CD4-positive, alpha-beta T cell (primary cell): Measurements from ENCODE around the gene TRIML1. TPM values are rescaled to one million over a fixed set of nuclear protein-coding genes. Genes with fewer than 3 reads are reported as not detected.

Source experiments
- ATAC-seq: fragments of 200-7000 bp; cut with Tn5 transposase; one replicate; pipeline ENCODE4 v1.10.0; 2022; ENCODE audit warnings: mild to moderate bottlenecking; ENCODE audit not compliant: poor library complexity
- CTCF ChIA-PET: fragments of 350-600 bp; sonication (Branson Sonifier 250); formaldehyde crosslinking; loops from one replicate; lab custom pipeline; 2021; ENCODE audit warnings: antibody characterized with exemption, inconsistent platforms; lab: Charles Lee
- POLR2A ChIA-PET: fragments of 350-600 bp; sonication (Branson Sonifier 250); formaldehyde crosslinking; loops from one replicate; lab custom pipeline; 2021; ENCODE audit warnings: antibody characterized with exemption, inconsistent platforms; lab: Charles Lee
- DNase-seq, 14 experiments: peaks; one replicate each; pipeline ENCODE4 v3.0.0-alpha.2; 2013 to 2020; ENCODE audit warnings: mixed read lengths in 2 of 14
- H3K27ac ChIP-seq, 2 donors: one replicate each; pipeline versions ENCODE4 v1.5.1 to v1.7.0; 2013; ENCODE audit warnings: low read length in 2 of 2, low read depth in 1 of 2, mild to moderate bottlenecking in 1 of 2
- H3K27me3 ChIP-seq, 2 experiments: 1 replicate in 1 of 2; 2 replicates in 1 of 2; pipeline versions ENCODE4 v1.6.1 to v1.7.0; 2013; ENCODE audit warnings: low read length in 2 of 2, control low read depth in 1 of 2, mild to moderate bottlenecking in 1 of 2, moderate library complexity in 1 of 2; ENCODE audit not compliant: insufficient read depth in 2 of 2, control insufficient read depth in 1 of 2
- H3K36me3 ChIP-seq: one replicate; pipeline ENCODE4 v1.6.1; 2013; ENCODE audit warnings: low read length, control low read depth; ENCODE audit not compliant: insufficient read depth
- H3K4me1 ChIP-seq: one replicate; pipeline ENCODE4 v1.6.1; 2013; ENCODE audit warnings: low read length, control low read depth; ENCODE audit not compliant: insufficient read depth
- H3K4me3 ChIP-seq: one replicate; pipeline ENCODE4 v1.5.1; 2013; ENCODE audit warnings: mild to moderate bottlenecking, low read length, moderate library complexity
- H3K9me3 ChIP-seq, 2 experiments: 1 replicate in 1 of 2; 2 replicates in 1 of 2; pipeline versions ENCODE4 v1.6.1 to v1.7.0; 2013; ENCODE audit warnings: low read length in 2 of 2, mild to moderate bottlenecking in 2 of 2, control low read depth in 1 of 2, moderate library complexity in 1 of 2; ENCODE audit not compliant: control insufficient read depth in 1 of 2, insufficient read depth in 1 of 2
- H3K27ac Mint-ChIP-seq: one replicate; pipeline ENCODE4 v1.8.0; 2020; ENCODE audit warnings: mixed read lengths
- H3K27me3 Mint-ChIP-seq: one replicate; pipeline ENCODE4 v1.8.0; 2021; ENCODE audit warnings: mixed read lengths
- H3K36me3 Mint-ChIP-seq: one replicate; pipeline ENCODE4 v1.8.0; 2021; ENCODE audit warnings: low read depth, mixed read lengths
- H3K4me1 Mint-ChIP-seq: one replicate; pipeline ENCODE4 v1.8.0; 2021; ENCODE audit warnings: low read depth, mixed read lengths
- H3K4me3 Mint-ChIP-seq: one replicate; pipeline ENCODE4 v1.8.0; 2020; ENCODE audit warnings: mild to moderate bottlenecking, mixed read lengths
- H3K9me3 Mint-ChIP-seq: one replicate; pipeline ENCODE4 v1.8.0; 2020; ENCODE audit warnings: mixed read lengths
- CTCF ChIP-seq: fragments of 200-600 bp; IDR thresholded peaks from one replicate; pipeline ENCODE4 v1.8.0; 2022; ENCODE audit warnings: antibody characterized with exemption, mild to moderate bottlenecking
- intact Hi-C, 2 experiments: fragments of 100-400 bp; cut with DNase I in 1 of 2; cut with micrococcal nuclease in 1 of 2; formaldehyde crosslinking; loops; one replicate each; pipeline versions ENCODE4 v1.15.1 to v1.9.0; 2023 to 2025; cut with DNase I, micrococcal nuclease
- total RNA-seq, 174 experiments: library from RNA in 2 of 174; stranded (reverse) in 2 of 174; gene quantifications; one replicate each; pipeline ENCODE4 v1.2.3 and lab custom pipeline; 2021 to 2026

TRIML1 gene
- total RNA-seq, 2 experiments from 2014 or later: not detected

GRCh38 chr4:188117631-188118324, 21.5 kb upstream of the TRIML1 start:
- H3K36me3 ChIP-seq: no peaks in the 10 kb centered on the region
- H3K27me3 ChIP-seq: no peaks in the 10 kb centered on the region
- TF ChIP-seq CTCF: no peak
- H3K9me3 Mint-ChIP-seq: no peaks in the 10 kb centered on the region
- intact Hi-C loops: no loop called here
- ATAC-seq: no peak
- no peak overlapping the region for H3K4me3 ChIP-seq
- no peak overlapping the region for H3K27ac ChIP-seq
- DNase-seq: no peak
- H3K4me3 Mint-ChIP-seq: no peak overlapping the region
- H3K4me1 Mint-ChIP-seq: no peaks in the 10 kb centered on the region
- H3K36me3 Mint-ChIP-seq: no peaks in the 10 kb centered on the region
- H3K9me3 ChIP-seq: peaks cover 0 to 38% of the 10 kb centered on the region in 2 experiments
- H3K27me3 Mint-ChIP-seq: no peaks in the 10 kb centered on the region
- CTCF ChIA-PET: no interaction called here
- POLR2A ChIA-PET: no interaction called here
- no peaks in the 10 kb centered on the region for H3K4me1 ChIP-seq
- no peak overlapping the region for H3K27ac Mint-ChIP-seq

- ATAC-seq (no peak), DNase-seq (no peak)
- H3K9me3 Mint-ChIP-seq: peaks cover 3% of the 10 kb centered on the region
- H3K36me3 Mint-ChIP-seq: no peaks in the 10 kb centered on the region
- Histone ChIP-seq H3K9me3 (peaks cover 0 to 29% of the 10 kb centered on the region in 2 experiments), H3K27me3 (no peaks in the 10 kb centered on the region), H3K4me3 (no peak overlapping the region), H3K36me3 (no peaks in the 10 kb centered on the region), H3K27ac (no peak overlapping the region), H3K4me1 (no peaks in the 10 kb centered on the region)
- no peak for TF ChIP-seq CTCF
- no peak overlapping the region for H3K4me3 Mint-ChIP-seq
- no peaks in the 10 kb centered on the region for H3K4me1 Mint-ChIP-seq
- ChIA-PET POLR2A (no interaction called here), CTCF (no interaction called here)
- no peak overlapping the region for H3K27ac Mint-ChIP-seq
- intact Hi-C loops: no loop called here
- H3K27me3 Mint-ChIP-seq: no peaks in the 10 kb centered on the region
Observed at GRCh38 chr4:188121530-188121929, 17.7 kb upstream of the TRIML1 start.

- no peaks in the 10 kb centered on the region for H3K36me3 Mint-ChIP-seq
- Histone ChIP-seq H3K27ac (no peak overlapping the region), H3K9me3 (peaks cover 0 to 19% of the 10 kb centered on the region in 2 experiments), H3K27me3 (no peaks in the 10 kb centered on the region), H3K4me3 (no peak overlapping the region), H3K36me3 (no peaks in the 10 kb centered on the region), H3K4me1 (no peaks in the 10 kb centered on the region)
- DNase-seq (no peak), ATAC-seq (no peak)
- TF ChIP-seq CTCF: no peak
- peaks cover 6% of the 10 kb centered on the region for H3K9me3 Mint-ChIP-seq
- intact Hi-C loops: no loop called here
- H3K27ac Mint-ChIP-seq: no peak overlapping the region
- POLR2A ChIA-PET: no interaction called here
- no peak overlapping the region for H3K4me3 Mint-ChIP-seq
- CTCF ChIA-PET: no interaction called here
- H3K4me1 Mint-ChIP-seq: no peaks in the 10 kb centered on the region
- no peaks in the 10 kb centered on the region for H3K27me3 Mint-ChIP-seq
Observed at GRCh38 chr4:188127214-188127874, 11.9 kb upstream of the TRIML1 start.
